Gastrocnemius medialis (tissue), 4 donors: ENCODE results near the gene MARCO.

Experiments
- CTCF ChIP-seq, 5 experiments: fragments of 450-650 bp in 3 of 5; fragments of 200-600 bp in 2 of 5; sonication (generic) in 2 of 5; IDR thresholded peaks in 4 of 5; conservative IDR thresholded peaks in 1 of 5; 1 replicate in 4 of 5; 2 replicates in 1 of 5; pipeline ENCODE4 v1.5.1; 2016 to 2019; ENCODE audit warnings: antibody characterized with exemption in 5 of 5, mild to moderate bottlenecking in 3 of 5, moderate library complexity in 3 of 5
- POLR2A ChIP-seq, 2 donors: fragments of 450-650 bp; IDR thresholded peaks; one replicate each; pipeline ENCODE4 v1.6.1; 2017; ENCODE audit warnings: antibody characterized with exemption in 2 of 2, mild to moderate bottlenecking in 2 of 2, moderate library complexity in 2 of 2

GRCh38 chr2:118923371-118923770 is 18.6 kb upstream of the MARCO start:
- TF ChIP-seq CTCF (IDR thresholded peaks at IDR 0.05 in 4 of 5, conservative IDR thresholded peaks at IDR 0.05 in 1 of 5) = no peak
- no peak for TF ChIP-seq POLR2A (IDR thresholded peaks at IDR 0.05)
